Ecto neural progenitor cell (in vitro differentiated cells): Measurements from ENCODE around the gene ZNF512B.
A peak's percentile ranks its signal among the peaks of the same experiment; 100 is the strongest.
"Not testable (repeated sequence)": the region's sequence is repeated elsewhere in the genome, so short reads cannot be mapped to it uniquely, and the experiment has no call there.

Experiments
- DNase-seq: peaks from one replicate; pipeline ENCODE4 v3.0.0-alpha.2; 2018; ENCODE audit warnings: low spot score

The ZNF512B gene

GRCh38 chr20:63977739-63978276 is 8.1 kb upstream of the ZNF512B start:
- no peak for DNase-seq

GRCh38 chr20:63976980-63977738 is 7.4 kb upstream of the ZNF512B start:
- DNase-seq: no peak

- DNase-seq: not testable (repeated sequence)
These were observed 6.8 kb upstream of the ZNF512B start for GRCh38 chr20:63976511-63976910.

GRCh38 chr20:63974402-63975200 is 4.9 kb upstream of the ZNF512B start:
- DNase-seq: peak; percentile 46

GRCh38 chr20:63973636-63974401 is 4.1 kb upstream of the ZNF512B start:
- peak; percentile 93 for DNase-seq

GRCh38 chr20:63973160-63973479 is 3.4 kb upstream of the ZNF512B start:
- DNase-seq: no peak

GRCh38 chr20:63972312-63973159 is 2.8 kb upstream of the ZNF512B start:
- no peak for DNase-seq

GRCh38 chr20:63971960-63972311 is 2.2 kb upstream of the ZNF512B start:
- not testable (repeated sequence) for DNase-seq

- no peak for DNase-seq
These were observed 1.1 kb upstream of the ZNF512B start for GRCh38 chr20:63970714-63971431.

- peak; percentile 64 for DNase-seq
These were observed 586 bp downstream of the ZNF512B start for GRCh38 chr20:63968928-63969760.

GRCh38 chr20:63968136-63968927 is 1.4 kb downstream of the ZNF512B start:
- DNase-seq: no peak

- no peak for DNase-seq
These were observed 2.2 kb downstream of the ZNF512B start for GRCh38 chr20:63967330-63968135.

GRCh38 chr20:63966944-63967322 is 2.8 kb downstream of the ZNF512B start:
- no peak for DNase-seq

GRCh38 chr20:63966172-63966943 is 3.4 kb downstream of the ZNF512B start:
- no peak for DNase-seq

- no peak for DNase-seq
These were observed 5.3 kb downstream of the ZNF512B start for GRCh38 chr20:63964412-63964811.

- DNase-seq: no peak
These were observed 5.9 kb downstream of the ZNF512B start for GRCh38 chr20:63963784-63964301.

GRCh38 chr20:63963348-63963741 is 6.4 kb downstream of the ZNF512B start:
- no peak for DNase-seq
